Measurements from ENCODE around the gene GDF2.

GDF2 gene

DNA sequence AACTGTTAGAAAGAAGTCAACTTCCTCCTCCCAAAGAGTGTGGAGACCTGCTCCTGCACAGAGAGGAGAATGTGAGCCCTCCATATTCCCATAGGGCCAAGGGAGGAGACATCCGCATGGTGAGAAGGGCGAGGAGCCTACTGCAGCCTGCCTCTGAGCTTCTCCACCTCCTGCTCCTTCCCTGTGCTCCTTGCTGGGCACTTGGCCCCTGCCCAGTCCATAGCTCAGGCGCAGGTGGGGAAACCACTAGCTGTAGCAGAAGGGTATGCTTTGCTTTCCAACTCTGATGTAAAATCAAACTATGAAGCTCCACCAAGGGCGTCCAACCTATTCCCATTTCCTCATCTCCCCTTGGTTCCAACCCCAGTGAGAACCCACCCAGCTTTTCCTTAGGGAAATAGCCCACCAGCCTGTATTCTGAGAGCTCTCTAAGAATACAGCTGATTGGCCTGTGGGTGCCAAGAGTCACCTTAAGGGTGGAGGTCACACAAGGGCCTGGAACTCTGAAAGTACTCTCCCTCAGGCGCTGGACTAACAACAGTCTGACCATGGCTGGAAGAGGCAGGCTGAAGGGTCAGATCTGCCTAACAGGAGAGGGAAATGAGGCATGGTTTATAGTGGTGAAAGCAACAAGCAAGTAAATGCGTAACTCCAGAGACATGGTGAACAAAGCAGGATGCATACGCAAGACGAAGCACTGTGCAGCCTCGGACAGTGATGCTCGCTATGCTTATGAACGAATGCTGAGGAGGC, 47.9 kb downstream of the GDF2 start:
- DNase-seq (ENCODE audit: low read depth), result no peak

DNA sequence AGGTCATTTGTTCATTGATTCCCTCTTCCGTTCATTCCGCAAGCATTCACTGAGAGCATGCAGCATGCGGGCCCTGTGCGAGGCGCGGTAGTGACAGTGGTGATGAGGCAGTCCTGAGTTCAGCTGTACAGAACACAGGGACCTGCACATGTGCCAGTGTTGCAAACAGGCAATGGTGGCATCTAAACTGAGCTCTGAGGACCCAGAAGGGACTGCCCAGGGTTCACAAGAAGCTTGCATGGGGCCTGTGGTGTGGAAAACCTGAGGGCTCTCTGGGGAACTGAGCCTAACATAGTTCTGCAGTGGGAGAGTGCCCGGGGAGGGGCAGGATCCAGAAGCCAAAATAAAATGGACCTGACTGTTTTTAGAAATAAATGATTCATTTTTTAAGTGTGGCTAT, 48.6 kb downstream of the GDF2 start:
- DNase-seq (ENCODE audit: low read depth), result no peak

GRCh38 chr10:47371629-47372485, 49.6 kb downstream of the GDF2 start:
- DNase-seq (ENCODE audit: low read depth), result no peak

- no peak for DNase-seq (ENCODE audit: low read depth)
Measured at GRCh38 chr10:47372726-47373125, 50.5 kb downstream of the GDF2 start.

GRCh38 chr10:47374611-47375536, 52.6 kb downstream of the GDF2 start:
- no peak for DNase-seq (ENCODE audit: low read depth)

- DNase-seq (ENCODE audit: low read depth), result no peak
Measured at GRCh38 chr10:47376522-47377220, 54.4 kb downstream of the GDF2 start.

All from activated T-cell treated with anti-CD3 and anti-CD28 coated beads for 48 hours (primary cell).